Measurements from ENCODE around the gene BIN1.

DNA sequence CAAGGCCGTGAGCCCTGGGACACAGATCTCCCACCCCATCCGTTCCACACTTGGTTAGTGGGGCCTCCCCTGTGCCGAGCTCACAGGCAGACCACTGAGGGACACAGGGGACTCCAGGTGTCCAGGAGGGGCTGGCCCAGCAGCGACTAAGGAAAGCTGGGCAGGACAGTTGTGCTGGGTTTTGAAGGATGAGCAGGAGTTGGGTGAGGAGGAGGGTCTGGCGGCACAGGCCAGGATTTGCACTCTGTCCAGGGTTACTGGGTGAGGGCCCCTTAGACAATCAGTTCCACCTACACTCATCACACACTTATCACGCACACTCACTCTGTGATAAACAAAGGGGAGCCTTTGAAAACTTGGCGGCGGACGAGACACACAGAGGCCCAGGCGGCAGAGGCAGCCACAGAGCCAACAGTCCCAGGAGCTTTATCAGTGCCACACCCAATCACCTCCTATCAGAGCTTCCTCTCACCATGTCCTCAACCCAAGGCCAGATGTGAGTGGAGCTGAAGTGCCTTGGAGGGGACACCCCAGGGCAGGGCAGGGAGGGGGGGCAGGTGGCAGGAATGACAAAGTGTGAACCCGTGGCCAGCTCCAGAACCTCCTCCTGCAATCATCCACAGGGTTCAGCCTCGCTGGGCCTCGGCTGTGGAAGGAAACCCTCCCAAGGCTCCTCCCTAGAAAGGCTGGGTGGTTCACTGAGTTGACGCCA is 26.6 kb downstream of the BIN1 start:
- TF ChIP-seq, protein P1, sequence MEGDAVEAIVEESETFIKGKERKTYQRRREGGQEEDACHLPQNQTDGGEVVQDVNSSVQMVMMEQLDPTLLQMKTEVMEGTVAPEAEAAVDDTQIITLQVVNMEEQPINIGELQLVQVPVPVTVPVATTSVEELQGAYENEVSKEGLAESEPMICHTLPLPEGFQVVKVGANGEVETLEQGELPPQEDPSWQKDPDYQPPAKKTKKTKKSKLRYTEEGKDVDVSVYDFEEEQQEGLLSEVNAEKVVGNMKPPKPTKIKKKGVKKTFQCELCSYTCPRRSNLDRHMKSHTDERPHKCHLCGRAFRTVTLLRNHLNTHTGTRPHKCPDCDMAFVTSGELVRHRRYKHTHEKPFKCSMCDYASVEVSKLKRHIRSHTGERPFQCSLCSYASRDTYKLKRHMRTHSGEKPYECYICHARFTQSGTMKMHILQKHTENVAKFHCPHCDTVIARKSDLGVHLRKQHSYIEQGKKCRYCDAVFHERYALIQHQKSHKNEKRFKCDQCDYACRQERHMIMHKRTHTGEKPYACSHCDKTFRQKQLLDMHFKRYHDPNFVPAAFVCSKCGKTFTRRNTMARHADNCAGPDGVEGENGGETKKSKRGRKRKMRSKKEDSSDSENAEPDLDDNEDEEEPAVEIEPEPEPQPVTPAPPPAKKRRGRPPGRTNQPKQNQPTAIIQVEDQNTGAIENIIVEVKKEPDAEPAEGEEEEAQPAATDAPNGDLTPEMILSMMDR (conservative IDR thresholded peaks at IDR 0.05; ENCODE audit: low read length), result no peak
- TF ChIP-seq EZH2phosphoT487 (IDR thresholded peaks at IDR 0.05; ENCODE audit: borderline replicate concordance, low read depth, low read length), result no peak
